HepG2 (cell line): ENCODE data around the gene GLDC. TPM values are rescaled to one million over a fixed set of nuclear protein-coding genes. Genes with fewer than 3 reads are reported as not detected.

Source experiments
- ARID2 ChIP-seq: sonication (generic); formaldehyde crosslinking; IDR thresholded peaks from 2 replicates; pipeline ENCODE4 v1.8.1; 2022; ENCODE audit warnings: mild to moderate bottlenecking, missing genetic modification reagents, borderline replicate concordance
- ATF7 ChIP-seq, 2 experiments: fragments of 450-650 bp in 1 of 2; sonication (generic) in 1 of 2; formaldehyde crosslinking in 1 of 2; IDR thresholded peaks; 2 replicates each; pipeline versions ENCODE4 v1.4.0 to v1.6.1; 2016 to 2020; ENCODE audit warnings: antibody characterized with exemption in 1 of 2, mild to moderate bottlenecking in 1 of 2, missing genetic modification reagents in 1 of 2
- CENPBD1 ChIP-seq: sonication (generic); formaldehyde crosslinking; IDR thresholded peaks from 2 replicates; pipeline ENCODE4 v1.8.0; 2022; ENCODE audit warnings: missing genetic modification reagents, low read depth, mild to moderate bottlenecking, borderline replicate concordance
- EEA1 ChIP-seq: sonication (generic); formaldehyde crosslinking; IDR thresholded peaks from 2 replicates; pipeline ENCODE4 v1.5.1; 2020; ENCODE audit warnings: mild to moderate bottlenecking, missing genetic modification reagents, borderline replicate concordance
- FOXK1 ChIP-seq: sonication (generic); formaldehyde crosslinking; IDR thresholded peaks from 2 replicates; pipeline ENCODE4 v1.4.0; 2020; ENCODE audit warnings: low read depth, missing genetic modification reagents, borderline replicate concordance
- FOXK2 ChIP-seq: fragments of 450-650 bp; IDR thresholded peaks from 2 replicates; pipeline ENCODE4 v1.6.1; 2016
- FOXP1 ChIP-seq, 2 experiments: fragments of 450-650 bp in 1 of 2; IDR thresholded peaks; 2 replicates each; pipeline ENCODE4 v1.6.1; 2017 to 2018; ENCODE audit warnings: antibody characterized with exemption in 1 of 2
- HES4 ChIP-seq: sonication (generic); formaldehyde crosslinking; IDR thresholded peaks from 2 replicates; pipeline ENCODE4 v1.9.0; 2021; ENCODE audit warnings: mild to moderate bottlenecking, missing genetic modification reagents, borderline replicate concordance
- HMGA1 ChIP-seq: sonication (generic); formaldehyde crosslinking; conservative IDR thresholded peaks from 2 replicates; pipeline ENCODE4 v1.4.0; 2020; ENCODE audit warnings: missing genetic modification reagents
- KDM3A ChIP-seq: IDR thresholded peaks from 2 replicates; pipeline ENCODE4 v1.6.1; 2018; ENCODE audit warnings: low read depth, missing compliant biosample characterization
- RERE ChIP-seq: IDR thresholded peaks from 2 replicates; pipeline ENCODE4 v1.6.1; 2016; ENCODE audit warnings: low read depth, missing genetic modification reagents, missing compliant biosample characterization
- RNF2 ChIP-seq: fragments of 450-650 bp; conservative IDR thresholded peaks from 2 replicates; pipeline ENCODE4 v1.6.1; 2016; ENCODE audit warnings: low read depth
- SAP130 ChIP-seq: IDR thresholded peaks from 2 replicates; pipeline ENCODE4 v1.6.1; 2016; ENCODE audit warnings: low read depth
- SOX6 ChIP-seq, 2 experiments: fragments of 450-650 bp in 1 of 2; sonication (generic) in 1 of 2; formaldehyde crosslinking in 1 of 2; IDR thresholded peaks; 2 replicates each; pipeline versions ENCODE4 v1.4.0 to v1.6.1; 2017 to 2020; ENCODE audit warnings: antibody characterized with exemption in 1 of 2, mild to moderate bottlenecking in 1 of 2, missing genetic modification reagents in 1 of 2
- YEATS2 ChIP-seq: sonication (generic); formaldehyde crosslinking; IDR thresholded peaks from 2 replicates; pipeline ENCODE4 v1.4.0; 2020; ENCODE audit warnings: missing genetic modification reagents, borderline replicate concordance
- YY1 ChIP-seq: IDR thresholded peaks from 2 replicates; pipeline ENCODE4 v1.6.1; 2011; ENCODE audit warnings: low read length, low read depth, moderate library complexity, mild to moderate bottlenecking; ENCODE audit not compliant: insufficient read depth, insufficient replicate concordance
- ZNF335 ChIP-seq: sonication (generic); formaldehyde crosslinking; IDR thresholded peaks from 2 replicates; pipeline ENCODE4 v1.4.0; 2020; ENCODE audit warnings: missing genetic modification reagents
- ZNF747 ChIP-seq: sonication (generic); formaldehyde crosslinking; IDR thresholded peaks from 2 replicates; pipeline ENCODE4 v1.8.1; 2023; ENCODE audit warnings: missing genetic modification reagents, mild to moderate bottlenecking, borderline replicate concordance
- ZNF780A ChIP-seq: sonication (generic); formaldehyde crosslinking; IDR thresholded peaks from 2 replicates; pipeline ENCODE4 v1.8.0; 2022; ENCODE audit warnings: mild to moderate bottlenecking, missing genetic modification reagents, moderate library complexity
- ZZZ3 ChIP-seq: sonication (generic); formaldehyde crosslinking; IDR thresholded peaks from 2 replicates; pipeline ENCODE4 v1.4.0; 2020; ENCODE audit warnings: missing genetic modification reagents, mild to moderate bottlenecking, borderline replicate concordance
- polyA plus RNA-seq, 8 experiments: library from polyadenylated mRNA; depleted of rRNA in 3 of 8; stranded (reverse) in 7 of 8; unstranded in 1 of 8; fragments of >200 nt; fragmentation: Illumina TruSeq in 4 of 8; extraction: Trizol in 4 of 8; gene quantifications; 2 replicates each; pipeline versions ENCODE4 v1.2.1 to v1.2.3, GENCODE V29; 2011 to 2016; ENCODE audit warnings: low read depth in 4 of 8, missing spikeins in 1 of 8, mixed read lengths in 1 of 8; ENCODE audit not compliant: insufficient read depth in 1 of 8
- total RNA-seq, 5 experiments: library from RNA; depleted of rRNA; stranded (reverse); fragments of >200 nt; fragmentation: Illumina TruSeq; extraction: Trizol; gene quantifications; 2 replicates each; pipeline ENCODE4 v1.2.3, GENCODE V29; 2016; ENCODE audit warnings: low read depth in 1 of 5
- TF ChIP-seq, protein P1 (sequence below): IDR thresholded peaks from 2 replicates; pipeline ENCODE4 v1.4.0; 2020; ENCODE audit warnings: mild to moderate bottlenecking, missing genetic modification reagents

The GLDC gene
- total and polyA plus RNA-seq, 2 of the 13 experiments (the other 11 are each of a cell fraction or from before 2014, with no cell fraction given) = 59.3 to 115 TPM

GRCh38 chr9:6628704-6629103, 16.8 kb downstream of the GLDC start (continued):
- TF ChIP-seq RERE (no peak), FOXP1 (IDR thresholded peaks at IDR 0.05) (no peak), FOXP1 (CRISPR knock-in tag; IDR thresholded peaks at IDR 0.05) (peak; percentile 70), KDM3A (no peak), ZNF335 (CRISPR knock-in tag) (0 out of 2 replicates have a peak, but pooled peaks have one; percentile 41), RNF2 (no peak), FOXK2 (no peak), EEA1 (CRISPR knock-in tag) (no peak), ZNF747 (CRISPR knock-in tag) (no peak), YEATS2 (CRISPR knock-in tag) (no peak), HES4 (no peak), FOXK1 (CRISPR knock-in tag) (peak; percentile 66; the same call in 1 of the 2 replicates), CENPBD1 (CRISPR knock-in tag) (no peak), YY1 (no peak), ZNF780A (CRISPR knock-in tag) (no peak), ZZZ3 (CRISPR knock-in tag) (no peak), SOX6 (IDR thresholded peaks at IDR 0.05) (no peak), SOX6 (CRISPR knock-in tag; IDR thresholded peaks at IDR 0.05) (peak; percentile 54), ARID2 (CRISPR knock-in tag) (no peak), ATF7 (IDR thresholded peaks at IDR 0.05) (no peak), ATF7 (CRISPR knock-in tag; IDR thresholded peaks at IDR 0.05) (no peak), SAP130 (CRISPR knock-in tag) (peak; percentile 39; the same call in 1 of the 2 replicates), HMGA1 (no peak)
- TF ChIP-seq, protein P1, sequence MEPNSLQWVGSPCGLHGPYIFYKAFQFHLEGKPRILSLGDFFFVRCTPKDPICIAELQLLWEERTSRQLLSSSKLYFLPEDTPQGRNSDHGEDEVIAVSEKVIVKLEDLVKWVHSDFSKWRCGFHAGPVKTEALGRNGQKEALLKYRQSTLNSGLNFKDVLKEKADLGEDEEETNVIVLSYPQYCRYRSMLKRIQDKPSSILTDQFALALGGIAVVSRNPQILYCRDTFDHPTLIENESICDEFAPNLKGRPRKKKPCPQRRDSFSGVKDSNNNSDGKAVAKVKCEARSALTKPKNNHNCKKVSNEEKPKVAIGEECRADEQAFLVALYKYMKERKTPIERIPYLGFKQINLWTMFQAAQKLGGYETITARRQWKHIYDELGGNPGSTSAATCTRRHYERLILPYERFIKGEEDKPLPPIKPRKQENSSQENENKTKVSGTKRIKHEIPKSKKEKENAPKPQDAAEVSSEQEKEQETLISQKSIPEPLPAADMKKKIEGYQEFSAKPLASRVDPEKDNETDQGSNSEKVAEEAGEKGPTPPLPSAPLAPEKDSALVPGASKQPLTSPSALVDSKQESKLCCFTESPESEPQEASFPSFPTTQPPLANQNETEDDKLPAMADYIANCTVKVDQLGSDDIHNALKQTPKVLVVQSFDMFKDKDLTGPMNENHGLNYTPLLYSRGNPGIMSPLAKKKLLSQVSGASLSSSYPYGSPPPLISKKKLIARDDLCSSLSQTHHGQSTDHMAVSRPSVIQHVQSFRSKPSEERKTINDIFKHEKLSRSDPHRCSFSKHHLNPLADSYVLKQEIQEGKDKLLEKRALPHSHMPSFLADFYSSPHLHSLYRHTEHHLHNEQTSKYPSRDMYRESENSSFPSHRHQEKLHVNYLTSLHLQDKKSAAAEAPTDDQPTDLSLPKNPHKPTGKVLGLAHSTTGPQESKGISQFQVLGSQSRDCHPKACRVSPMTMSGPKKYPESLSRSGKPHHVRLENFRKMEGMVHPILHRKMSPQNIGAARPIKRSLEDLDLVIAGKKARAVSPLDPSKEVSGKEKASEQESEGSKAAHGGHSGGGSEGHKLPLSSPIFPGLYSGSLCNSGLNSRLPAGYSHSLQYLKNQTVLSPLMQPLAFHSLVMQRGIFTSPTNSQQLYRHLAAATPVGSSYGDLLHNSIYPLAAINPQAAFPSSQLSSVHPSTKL = peak; percentile 90
